ENCODE measurements around the gene UNC79. TPM values are rescaled to one million over a fixed set of nuclear protein-coding genes. Genes with fewer than 3 reads are reported as not detected.

Gene UNC79
- total and polyA plus RNA-seq, 11 donors = 0.04 to 0.58 (median 0.42) TPM

- H3K27me3 ChIP-seq = no peaks in the 10 kb centered on the region
- H3K4me3 ChIP-seq = no peak overlapping the region
- no peaks in the 10 kb centered on the region for H3K9me3 ChIP-seq
- no peaks in the 10 kb centered on the region for H3K36me3 ChIP-seq
- H3K27ac ChIP-seq = no peak overlapping the region
- DNase-seq (peak in 1 of 5 donors; percentile 36), ATAC-seq (no peak)
- WGBS, 4 donors = 84 to 97% (median 89%) methylated on average over 10 to 13 of the region's 13 CpGs
- TF ChIP-seq CTCF (IDR thresholded peaks at IDR 0.05) = no peak
- no peak for TF ChIP-seq POLR2A (IDR thresholded peaks at IDR 0.05)
- intact Hi-C loops (cut with DNase I) = no loop called here
- no peaks in the 10 kb centered on the region for H3K4me1 ChIP-seq
Measured at GRCh38 chr14:93720981-93721483, 290.3 kb downstream of the UNC79 start.

- 70 to 80% (median 76%) methylated on average over 3 to 4 of the region's 4 CpGs for WGBS, 4 donors
- intact Hi-C loops (cut with DNase I) = no loop called here
- Histone ChIP-seq H3K27me3 (no peaks in the 10 kb centered on the region), H3K4me3 (no peak overlapping the region), H3K4me1 (no peaks in the 10 kb centered on the region), H3K27ac (no peak overlapping the region), H3K9me3 (no peaks in the 10 kb centered on the region), H3K36me3 (no peaks in the 10 kb centered on the region)
- ATAC-seq = no peak
- no peak for TF ChIP-seq CTCF (IDR thresholded peaks at IDR 0.05)
- no peak for TF ChIP-seq POLR2A (IDR thresholded peaks at IDR 0.05)
- peak in 1 of 5 donors; percentile 37 for DNase-seq
Measured at GRCh38 chr14:93723001-93723400, 292.3 kb downstream of the UNC79 start.

- Histone ChIP-seq H3K4me3 (no peak overlapping the region), H3K36me3 (no peaks in the 10 kb centered on the region), H3K9me3 (no peaks in the 10 kb centered on the region), H3K27me3 (no peaks in the 10 kb centered on the region), H3K27ac (no peak overlapping the region), H3K4me1 (no peaks in the 10 kb centered on the region)
- intact Hi-C loops (cut with DNase I) = no loop called here
- ATAC-seq = no peak
- 71 to 83% (median 79%) methylated on average over 20 to 21 of the region's 21 CpGs for WGBS, 4 donors
- TF ChIP-seq POLR2A (IDR thresholded peaks at IDR 0.05) (no peak), CTCF (IDR thresholded peaks at IDR 0.05) (no peak)
- peak in 1 of 5 donors; percentile 49 for DNase-seq
Measured at GRCh38 chr14:93725002-93725582, 294.4 kb downstream of the UNC79 start.

- Histone ChIP-seq H3K36me3 (no peaks in the 10 kb centered on the region), H3K4me1 (no peaks in the 10 kb centered on the region), H3K27me3 (no peaks in the 10 kb centered on the region), H3K27ac (no peak overlapping the region), H3K9me3 (no peaks in the 10 kb centered on the region), H3K4me3 (no peak overlapping the region)
- DNase-seq (no peak), ATAC-seq (no peak)
- intact Hi-C loops (cut with DNase I) = no loop called here
- TF ChIP-seq POLR2A (IDR thresholded peaks at IDR 0.05) (no peak), CTCF (IDR thresholded peaks at IDR 0.05) (no peak)
- WGBS, 4 donors = 90 to 93% (median 92%) methylated on average over 9 of the region's 9 CpGs; no CpG with 5 or more reads in 1 of the 4 donors
Measured at GRCh38 chr14:93725993-93726392, 295.3 kb downstream of the UNC79 start.

Data from heart left ventricle (tissue), 16 donors.